MCF 10A (cell line): ENCODE data around the gene ASPHD2. TPM values are rescaled to one million over a fixed set of nuclear protein-coding genes. Genes with fewer than 3 reads are reported as not detected.
A peak's percentile ranks its signal among the peaks of the same experiment; 100 is the strongest.

Source experiments
- BruUV-seq: library from RNA; stranded (reverse); fragments of 400-500 nt; replicated peaks from 2 replicates; lab custom pipeline; 2021; lab: Mats Ljungman, UMichigan
- CTCF ChIA-PET: fragments of 300-600 bp; sonication (Branson Sonifier 250); formaldehyde crosslinking; extraction: SDS; loops from one replicate; lab custom pipeline; 2021; ENCODE audit warnings: antibody characterized with exemption, inconsistent platforms; lab: Yijun Ruan, JAX
- POLR2A ChIA-PET: fragments of 300-600, 350-650 bp; sonication (Branson Sonifier 250); formaldehyde crosslinking; extraction: SDS; loops from one replicate; lab custom pipeline; 2020; ENCODE audit warnings: antibody characterized with exemption, inconsistent platforms; lab: Yijun Ruan, JAX
- DNase-seq: peaks from one replicate; pipeline ENCODE4 v3.0.0-alpha.2; 2018; ENCODE audit not compliant: unreplicated experiment
- H3K27ac Mint-ChIP-seq: one replicate; pipeline ENCODE4 v1.8.0; 2022; ENCODE audit warnings: mild to moderate bottlenecking, low read depth, mixed read lengths; ENCODE audit not compliant: unreplicated experiment
- H3K27me3 Mint-ChIP-seq: one replicate; pipeline ENCODE4 v1.8.0; 2022; ENCODE audit warnings: mixed read lengths; ENCODE audit not compliant: insufficient read depth, unreplicated experiment
- H3K36me3 Mint-ChIP-seq: one replicate; pipeline ENCODE4 v1.8.0; 2022; ENCODE audit warnings: mild to moderate bottlenecking, moderate library complexity, mixed read lengths; ENCODE audit not compliant: insufficient read depth, unreplicated experiment
- H3K4me1 Mint-ChIP-seq: one replicate; pipeline ENCODE4 v1.8.0; 2022; ENCODE audit warnings: mixed read lengths; ENCODE audit not compliant: insufficient read depth, unreplicated experiment
- H3K4me3 Mint-ChIP-seq: one replicate; pipeline ENCODE4 v1.8.0; 2022; ENCODE audit warnings: mild to moderate bottlenecking, moderate library complexity, mixed read lengths; ENCODE audit not compliant: unreplicated experiment
- H3K9me3 Mint-ChIP-seq: one replicate; pipeline ENCODE4 v1.8.0; 2022; ENCODE audit warnings: mixed read lengths; ENCODE audit not compliant: unreplicated experiment
- CTCF ChIP-seq: fragments of 200-600 bp; IDR thresholded peaks from one replicate; pipeline ENCODE4 v1.8.0; 2022; ENCODE audit warnings: antibody characterized with exemption, mild to moderate bottlenecking; ENCODE audit not compliant: unreplicated experiment
- intact Hi-C: fragments of 100-400 bp; cut with micrococcal nuclease; formaldehyde crosslinking; loops from 2 replicates; pipeline ENCODE4 v1.14.1; 2022
- total RNA-seq: library from RNA; stranded (reverse); gene quantifications from 2 replicates; pipeline ENCODE4 v1.2.3, GENCODE V29; 2022

The ASPHD2 gene
- total RNA-seq, 1 experiment from 2014 or later, result 4.8 TPM

GRCh38 chr22:26452236-26453016 is 23.4 kb downstream of the ASPHD2 start:
- intact Hi-C loops, result no loop called here
- ChIA-PET POLR2A (interaction anchor here (0.6 to 1.1 kb wide), 2 partner anchors 37 to 47 kb away, joined by 3 read pairs; no protein-coding TSS in a partner anchor), CTCF (interaction anchor here (0.6 to 2.4 kb wide), 4 partner anchors 9 to 68 kb away, joined by 3 to 19 read pairs (median 4); no protein-coding TSS in a partner anchor)
- no peaks in the 10 kb centered on the region for H3K9me3 Mint-ChIP-seq
- no peak overlapping the region for H3K4me3 Mint-ChIP-seq
- H3K36me3 Mint-ChIP-seq, result peaks cover 43% of the 10 kb centered on the region
- no peaks in the 10 kb centered on the region for H3K4me1 Mint-ChIP-seq
- TF ChIP-seq CTCF, result no peak
- H3K27me3 Mint-ChIP-seq, result no peaks in the 10 kb centered on the region
- H3K27ac Mint-ChIP-seq, result no peak overlapping the region
- no peak for DNase-seq
- TSS peak; percentile 41 for BruUV-seq

- Mint-ChIP-seq H3K4me3 (no peak overlapping the region), H3K36me3 (peaks cover 47% of the 10 kb centered on the region), H3K9me3 (no peaks in the 10 kb centered on the region), H3K27ac (no peak overlapping the region), H3K4me1 (no peaks in the 10 kb centered on the region), H3K27me3 (no peaks in the 10 kb centered on the region)
- POLR2A ChIA-PET, result interaction anchor here (1.1 kb wide), 1 partner anchor 48 kb away, joined by 3 read pairs; no protein-coding TSS in a partner anchor
- CTCF ChIA-PET, result interaction anchor here (0.7 to 2.4 kb wide), 2 partner anchors 8 to 23 kb away, joined by 4 to 19 read pairs; no protein-coding TSS in a partner anchor
- no peak for TF ChIP-seq CTCF
- BruUV-seq, result no TSS peak
- DNase-seq, result no peak
- intact Hi-C loops, result no loop called here
These were observed 24.2 kb downstream of the ASPHD2 start for GRCh38 chr22:26453216-26453615.

GRCh38 chr22:26453812-26454500 is 24.9 kb downstream of the ASPHD2 start:
- CTCF ChIA-PET, result interaction anchor here (0.6 kb wide), 2 partner anchors 10 to 24 kb away, joined by 3 read pairs; no protein-coding TSS in a partner anchor
- intact Hi-C loops, result no loop called here
- BruUV-seq, result no TSS peak
- POLR2A ChIA-PET, result interaction anchor here (1.1 kb wide), 1 partner anchor 49 kb away, joined by 3 read pairs; no protein-coding TSS in a partner anchor
- Mint-ChIP-seq H3K4me3 (no peak overlapping the region), H3K27me3 (no peaks in the 10 kb centered on the region), H3K9me3 (no peaks in the 10 kb centered on the region), H3K4me1 (no peaks in the 10 kb centered on the region), H3K27ac (no peak overlapping the region), H3K36me3 (peaks cover 54% of the 10 kb centered on the region)
- no peak for TF ChIP-seq CTCF
- no peak for DNase-seq
